IMR-90 (cell line): ENCODE measurements around the gene PHF21A. TPM values are rescaled to one million over a fixed set of nuclear protein-coding genes. Genes with fewer than 3 reads are reported as not detected.

ENCODE experiments used
- ATAC-seq: fragments of 200-7000 bp; cut with Tn5 transposase; 2 replicates; pipeline ENCODE4 v1.9.1; 2020; ENCODE audit warnings: low read depth, mild to moderate bottlenecking, moderate library complexity
- BruUV-seq: library from RNA; stranded (reverse); fragments of 400-500 nt; replicated peaks from 2 replicates; lab custom pipeline; 2021; lab: Mats Ljungman, UMichigan
- CTCF ChIA-PET: fragments of 300-600 bp; formaldehyde crosslinking; extraction: SDS; loops from one replicate; lab custom pipeline; 2021; ENCODE audit warnings: antibody characterized with exemption; lab: Yijun Ruan, JAX
- POLR2A ChIA-PET: fragments of 300-600 bp; sonication (Branson Sonifier 250); formaldehyde crosslinking; loops from one replicate; lab custom pipeline; 2022; ENCODE audit warnings: antibody characterized with exemption; ENCODE audit not compliant: unreplicated experiment; lab: Charles Lee
- DNase-seq: peaks from one replicate; pipeline ENCODE4 v3.0.0; 2013
- H2AFZ ChIP-seq: replicated peaks from 2 replicates; pipeline ENCODE3; 2013; ENCODE audit warnings: low read length, mild to moderate bottlenecking; ENCODE audit not compliant: poor library complexity
- H2AK5ac ChIP-seq: 2 replicates; pipeline ENCODE4 v1.6.1; 2013; ENCODE audit warnings: low read depth, low read length, inconsistent platforms
- H2AK9ac ChIP-seq: replicated peaks from 2 replicates; pipeline ENCODE3; 2013; ENCODE audit warnings: mild to moderate bottlenecking, low read depth, low read length, moderate library complexity; ENCODE audit not compliant: poor library complexity
- H2BK120ac ChIP-seq: 2 replicates; pipeline ENCODE4 v1.6.1; 2013; ENCODE audit warnings: low read depth, low read length, inconsistent platforms
- H2BK15ac ChIP-seq: 3 replicates; pipeline ENCODE4 v1.6.1; 2013; ENCODE audit warnings: low read depth, low read length, inconsistent platforms
- H2BK20ac ChIP-seq: 2 replicates; pipeline ENCODE4 v1.6.1; 2013; ENCODE audit warnings: low read depth, mild to moderate bottlenecking, inconsistent platforms, low read length, moderate library complexity
- H2BK5ac ChIP-seq: 2 replicates; pipeline ENCODE4 v1.6.1; 2013; ENCODE audit warnings: mild to moderate bottlenecking, low read depth, low read length, inconsistent platforms; ENCODE audit not compliant: poor library complexity, severe bottlenecking
- H3K14ac ChIP-seq: replicated peaks from 2 replicates; pipeline ENCODE4 v1.6.1; 2013; ENCODE audit warnings: low read depth, low read length, inconsistent platforms
- H3K18ac ChIP-seq: 2 replicates; pipeline ENCODE4 v1.6.1; 2013; ENCODE audit warnings: low read depth, low read length, control low read depth
- H3K23ac ChIP-seq: 2 replicates; pipeline ENCODE4 v1.6.1; 2013; ENCODE audit warnings: low read depth, low read length, inconsistent platforms
- H3K27ac ChIP-seq: 2 replicates; pipeline ENCODE4 v1.5.1; 2013; ENCODE audit warnings: mild to moderate bottlenecking, control low read depth, low read length; ENCODE audit not compliant: insufficient read depth
- H3K27me3 ChIP-seq: 2 replicates; pipeline ENCODE4 v1.6.1; 2013; ENCODE audit warnings: low read length; ENCODE audit not compliant: control insufficient read depth, insufficient read depth
- H3K36me3 ChIP-seq: 2 replicates; pipeline ENCODE4 v1.6.1; 2013; ENCODE audit warnings: low read length, mixed read lengths; ENCODE audit not compliant: control insufficient read depth, insufficient read depth
- H3K4ac ChIP-seq: 2 replicates; pipeline ENCODE4 v1.6.1; 2013; ENCODE audit warnings: low read depth, low read length, inconsistent platforms
- H3K4me1 ChIP-seq: 2 replicates; pipeline ENCODE4 v1.6.1; 2013; ENCODE audit warnings: low read length, mixed read lengths; ENCODE audit not compliant: control insufficient read depth, insufficient read depth
- H3K4me2 ChIP-seq: 2 replicates; pipeline ENCODE4 v1.6.1; 2013; ENCODE audit warnings: low read depth, mild to moderate bottlenecking, control low read depth, low read length, moderate library complexity
- H3K4me3 ChIP-seq: 2 replicates; pipeline ENCODE4 v1.5.1; 2013; ENCODE audit warnings: low read depth, mild to moderate bottlenecking, control low read depth, low read length, moderate library complexity; ENCODE audit not compliant: insufficient read depth
- H3K56ac ChIP-seq: 2 replicates; pipeline ENCODE4 v1.6.1; 2013; ENCODE audit warnings: low read length, inconsistent platforms; ENCODE audit not compliant: insufficient read depth; ENCODE audit errors: extremely low read depth
- H3K79me1 ChIP-seq, 2 experiments: 2 replicates each; pipeline ENCODE4 v1.6.1; 2013; ENCODE audit warnings: low read length in 2 of 2, inconsistent platforms in 1 of 2, low read depth in 1 of 2
- H3K9ac ChIP-seq: 2 replicates; pipeline ENCODE4 v1.6.1; 2013; ENCODE audit warnings: low read depth, low read length, control low read depth
- H3K9me1 ChIP-seq: 2 replicates; pipeline ENCODE4 v1.6.1; 2013; ENCODE audit warnings: low read length, inconsistent platforms; ENCODE audit not compliant: insufficient read depth
- H3K9me3 ChIP-seq: 2 replicates; pipeline ENCODE4 v1.6.1; 2013; ENCODE audit warnings: low read length; ENCODE audit not compliant: control insufficient read depth, insufficient read depth
- H4K20me1 ChIP-seq: 2 replicates; pipeline ENCODE4 v1.6.1; 2013; ENCODE audit warnings: low read length, inconsistent platforms; ENCODE audit not compliant: insufficient read depth
- H4K5ac ChIP-seq: 2 replicates; pipeline ENCODE4 v1.6.1; 2013; ENCODE audit warnings: mild to moderate bottlenecking, low read depth, low read length, control low read depth
- H4K8ac ChIP-seq, 2 experiments: 2 replicates each; pipeline ENCODE4 v1.6.1; 2013; ENCODE audit warnings: low read depth in 2 of 2, low read length in 2 of 2, control low read depth in 1 of 2, inconsistent platforms in 1 of 2
- H4K91ac ChIP-seq: 2 replicates; pipeline ENCODE4 v1.6.1; 2013; ENCODE audit warnings: low read depth, low read length, inconsistent platforms; ENCODE audit not compliant: insufficient read depth
- CHD1 ChIP-seq: IDR thresholded peaks from 2 replicates; pipeline ENCODE4 v1.6.1; 2012; ENCODE audit warnings: low read depth, low read length, improper control_type of control experiment
- FOS ChIP-seq: fragments of 150-350 bp; IDR thresholded peaks from 2 replicates; pipeline ENCODE4 v1.6.1; 2016; ENCODE audit warnings: low read depth, low read length
- MAFK ChIP-seq: IDR thresholded peaks from 2 replicates; pipeline ENCODE4 v1.6.1; 2012; ENCODE audit warnings: low read depth, low read length, improper control_type of control experiment
- RCOR1 ChIP-seq: IDR thresholded peaks from 2 replicates; pipeline ENCODE4 v1.6.1; 2012; ENCODE audit warnings: mild to moderate bottlenecking, low read length, improper control_type of control experiment; ENCODE audit not compliant: insufficient replicate concordance
- WGBS, 2 experiments: methylation state at CpG; one replicate each; pipeline versions ENCODE4 v1.1.5 to v1.1.7; 2013; ENCODE audit warnings: missing lambda C conversion rate in 2 of 2; ENCODE audit not compliant: insufficient read length in 1 of 2; ENCODE audit errors: extremely low coverage in 2 of 2; 5-methylcytosine and 5-hydroxymethylcytosine counted together
- dilution Hi-C: fragments of 300-500 bp; cut with HindIII; formaldehyde crosslinking; loops from one replicate; pipeline ENCODE4 v1.14.3; 2018; ENCODE audit warnings: low sequenced_read_pairs; ENCODE audit not compliant: unreplicated experiment
- in situ Hi-C: fragments of 300-500 bp; cut with MboI; formaldehyde crosslinking; loops from 3 replicates; pipeline ENCODE4 v1.14.3; 2019; ENCODE audit warnings: low sequenced_read_pairs, inconsistent platforms, mixed read lengths
- intact Hi-C: fragments of 100-400 bp; cut with micrococcal nuclease; formaldehyde crosslinking; loops from 2 replicates; pipeline ENCODE4 v1.10.0; 2022
- polyA plus RNA-seq, 3 experiments: library from polyadenylated mRNA; depleted of rRNA; stranded (reverse); fragments of >200 nt; gene quantifications; 2 replicates each; pipeline ENCODE4 v1.2.3, GENCODE V29; 2012; ENCODE audit warnings: low replicate concordance in 1 of 3
- total RNA-seq: library from RNA; depleted of rRNA; stranded (reverse); fragments of >200 nt; gene quantifications from 2 replicates; pipeline ENCODE4 v1.2.3, GENCODE V29; 2012

PHF21A gene
- total and polyA plus RNA-seq, 2 of the 4 experiments (the other 2 are of a cell fraction) = 9.0 to 20.6 TPM

DNA sequence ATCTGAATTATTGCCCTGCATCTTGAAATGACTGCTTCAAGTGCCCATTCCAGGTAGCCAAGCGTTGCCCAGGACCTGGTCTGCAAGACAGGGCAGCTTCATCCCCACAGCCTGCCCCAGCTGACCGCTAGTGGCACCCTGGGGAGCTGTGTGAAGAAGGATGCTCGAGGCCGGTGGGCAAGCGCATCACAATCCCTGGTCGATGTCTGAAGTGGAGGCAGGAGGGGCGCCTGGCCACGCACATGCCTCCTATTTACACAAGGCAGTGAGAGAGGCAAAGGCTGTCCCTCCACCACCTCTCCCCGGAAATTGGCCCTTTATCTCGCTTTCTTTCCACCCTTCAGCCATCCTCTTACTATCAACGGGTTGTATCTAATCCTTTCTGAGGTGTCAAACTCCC is 28.1 kb upstream of the PHF21A start:
- H3K56ac ChIP-seq = no peak overlapping the region
- intact Hi-C loops (no loop called here), in situ Hi-C loops (no loop called here), dilution Hi-C loops (no loop called here)
- no peak overlapping the region for H2AK5ac ChIP-seq
- H3K14ac ChIP-seq = no peak overlapping the region
- no peak for ATAC-seq
- no peak overlapping the region for H3K23ac ChIP-seq
- H2AK9ac ChIP-seq = no peak overlapping the region
- no peak overlapping the region for H2AFZ ChIP-seq
- H3K9ac ChIP-seq = no peak overlapping the region
- no peak overlapping the region for H2BK15ac ChIP-seq
- no peak for DNase-seq
- H3K27ac ChIP-seq = no peak overlapping the region
- ChIA-PET POLR2A (no interaction called here), CTCF (no interaction called here)
- WGBS, 2 experiments = 20% methylated on average over 4 of the region's 11 CpGs; no CpG with 5 or more reads in 1 of the 2 experiments
- TF ChIP-seq CHD1 = no peak
- TF ChIP-seq RCOR1 = no peak
- TF ChIP-seq FOS = no peak
- no peak for TF ChIP-seq MAFK
- no peaks in the 10 kb centered on the region for H3K9me3 ChIP-seq
- H2BK20ac ChIP-seq = no peak overlapping the region
- no peaks in the 10 kb centered on the region for H3K4me1 ChIP-seq
- peaks cover 23% of the 10 kb centered on the region for H3K27me3 ChIP-seq
- H4K5ac ChIP-seq = no peak overlapping the region
- BruUV-seq = no TSS peak
- no peaks in the 10 kb centered on the region for H3K79me1 ChIP-seq
- H4K91ac ChIP-seq = no peak overlapping the region
- H3K4me3 ChIP-seq = no peak overlapping the region
- H3K36me3 ChIP-seq = no peaks in the 10 kb centered on the region
- no peak overlapping the region for H3K4me2 ChIP-seq
- no peaks in the 10 kb centered on the region for H4K20me1 ChIP-seq
- H3K9me1 ChIP-seq = no peaks in the 10 kb centered on the region
- H3K18ac ChIP-seq = no peak overlapping the region
- H2BK5ac ChIP-seq = no peak overlapping the region
- H4K8ac ChIP-seq = no peak overlapping the region
- no peak overlapping the region for H3K4ac ChIP-seq
- H2BK120ac ChIP-seq = no peak overlapping the region
